HEK293 (cell line): ENCODE results near the gene SCN11A.

Experiments
- BCL11A ChIP-seq: fragments of 450-650 bp; formaldehyde crosslinking; IDR thresholded peaks from 2 replicates; pipeline ENCODE4 v1.5.1; 2016; ENCODE audit warnings: low read depth, missing biosample characterization, missing genetic modification characterization
- KLF8 ChIP-seq: fragments of 450-650 bp; formaldehyde crosslinking; IDR thresholded peaks from 2 replicates; pipeline ENCODE4 v1.5.1; 2016; ENCODE audit warnings: missing biosample characterization, missing genetic modification characterization
- REST ChIP-seq: fragments of 450-650 bp; formaldehyde crosslinking; IDR thresholded peaks from 2 replicates; pipeline ENCODE4 v1.5.1; 2016; ENCODE audit warnings: missing biosample characterization, missing genetic modification characterization
- ZBTB8A ChIP-seq: fragments of 450-650 bp; formaldehyde crosslinking; IDR thresholded peaks from 2 replicates; pipeline ENCODE4 v1.5.1; 2016; ENCODE audit warnings: missing biosample characterization, missing genetic modification characterization
- ZNF211 ChIP-seq: fragments of 450-650 bp; formaldehyde crosslinking; IDR thresholded peaks from 2 replicates; pipeline ENCODE4 v1.5.1; 2016; ENCODE audit warnings: low read depth, missing biosample characterization, missing genetic modification characterization
- ZNF221 ChIP-seq: fragments of 450-650 bp; formaldehyde crosslinking; IDR thresholded peaks from 2 replicates; pipeline ENCODE4 v1.5.1; 2017; ENCODE audit warnings: missing biosample characterization, missing genetic modification characterization, borderline replicate concordance
- ZNF266 ChIP-seq: fragments of 450-650 bp; formaldehyde crosslinking; IDR thresholded peaks from 2 replicates; pipeline ENCODE4 v1.5.1; 2016; ENCODE audit warnings: missing biosample characterization, missing genetic modification characterization, low read depth
- ZNF404 ChIP-seq: fragments of 450-650 bp; formaldehyde crosslinking; IDR thresholded peaks from 2 replicates; pipeline ENCODE4 v1.5.1; 2017; ENCODE audit warnings: missing biosample characterization, missing genetic modification characterization
- ZNF473 ChIP-seq: fragments of 450-650 bp; formaldehyde crosslinking; IDR thresholded peaks from 2 replicates; pipeline ENCODE4 v1.5.1; 2017; ENCODE audit warnings: missing biosample characterization, missing genetic modification characterization
- ZNF837 ChIP-seq: fragments of 450-650 bp; formaldehyde crosslinking; IDR thresholded peaks from 2 replicates; pipeline ENCODE4 v1.5.1; 2016; ENCODE audit warnings: missing biosample characterization, missing genetic modification characterization
- TF ChIP-seq, protein P1 (sequence below): fragments of 450-650 bp; formaldehyde crosslinking; IDR thresholded peaks from 2 replicates; pipeline ENCODE4 v1.5.1; 2016; ENCODE audit warnings: missing biosample characterization, missing genetic modification characterization
- TF ChIP-seq, protein P2 (sequence below): fragments of 450-650 bp; formaldehyde crosslinking; IDR thresholded peaks from 2 replicates; pipeline ENCODE4 v1.5.1; 2016; ENCODE audit warnings: missing biosample characterization, missing genetic modification characterization, low read depth

DNA sequence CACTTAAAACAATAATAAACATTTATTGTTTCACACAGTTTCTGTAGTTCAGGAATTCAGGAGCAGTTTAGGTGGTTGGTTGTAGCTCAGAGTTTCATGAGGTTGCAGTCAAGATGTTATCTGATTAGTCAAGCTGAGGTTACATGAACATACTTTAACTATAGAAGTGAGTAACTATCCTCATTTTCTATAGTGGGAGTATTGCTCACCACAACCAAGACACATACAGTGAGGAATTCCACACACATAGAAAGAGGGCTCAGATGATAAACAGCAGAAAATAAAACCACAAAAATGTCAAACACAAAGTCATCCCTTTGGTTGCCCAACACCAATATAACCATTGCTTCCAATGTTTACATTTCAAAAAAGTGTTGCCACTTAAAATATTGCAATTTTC is 13.6 kb downstream of the SCN11A start:
- TF ChIP-seq KLF8 (tag by site-specific recombination) (no peak), ZNF473 (tag by site-specific recombination) (no peak), BCL11A (tag by site-specific recombination) (no peak), ZNF837 (tag by site-specific recombination) (no peak), ZNF266 (tag by site-specific recombination) (no peak), REST (tag by site-specific recombination) (no peak), ZNF221 (tag by site-specific recombination) (no peak), ZBTB8A (tag by site-specific recombination) (no peak), ZNF404 (no peak), ZNF211 (no peak)
- TF ChIP-seq, protein P1, sequence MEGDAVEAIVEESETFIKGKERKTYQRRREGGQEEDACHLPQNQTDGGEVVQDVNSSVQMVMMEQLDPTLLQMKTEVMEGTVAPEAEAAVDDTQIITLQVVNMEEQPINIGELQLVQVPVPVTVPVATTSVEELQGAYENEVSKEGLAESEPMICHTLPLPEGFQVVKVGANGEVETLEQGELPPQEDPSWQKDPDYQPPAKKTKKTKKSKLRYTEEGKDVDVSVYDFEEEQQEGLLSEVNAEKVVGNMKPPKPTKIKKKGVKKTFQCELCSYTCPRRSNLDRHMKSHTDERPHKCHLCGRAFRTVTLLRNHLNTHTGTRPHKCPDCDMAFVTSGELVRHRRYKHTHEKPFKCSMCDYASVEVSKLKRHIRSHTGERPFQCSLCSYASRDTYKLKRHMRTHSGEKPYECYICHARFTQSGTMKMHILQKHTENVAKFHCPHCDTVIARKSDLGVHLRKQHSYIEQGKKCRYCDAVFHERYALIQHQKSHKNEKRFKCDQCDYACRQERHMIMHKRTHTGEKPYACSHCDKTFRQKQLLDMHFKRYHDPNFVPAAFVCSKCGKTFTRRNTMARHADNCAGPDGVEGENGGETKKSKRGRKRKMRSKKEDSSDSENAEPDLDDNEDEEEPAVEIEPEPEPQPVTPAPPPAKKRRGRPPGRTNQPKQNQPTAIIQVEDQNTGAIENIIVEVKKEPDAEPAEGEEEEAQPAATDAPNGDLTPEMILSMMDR (tag by site-specific recombination): no peak
- TF ChIP-seq, protein P2, sequence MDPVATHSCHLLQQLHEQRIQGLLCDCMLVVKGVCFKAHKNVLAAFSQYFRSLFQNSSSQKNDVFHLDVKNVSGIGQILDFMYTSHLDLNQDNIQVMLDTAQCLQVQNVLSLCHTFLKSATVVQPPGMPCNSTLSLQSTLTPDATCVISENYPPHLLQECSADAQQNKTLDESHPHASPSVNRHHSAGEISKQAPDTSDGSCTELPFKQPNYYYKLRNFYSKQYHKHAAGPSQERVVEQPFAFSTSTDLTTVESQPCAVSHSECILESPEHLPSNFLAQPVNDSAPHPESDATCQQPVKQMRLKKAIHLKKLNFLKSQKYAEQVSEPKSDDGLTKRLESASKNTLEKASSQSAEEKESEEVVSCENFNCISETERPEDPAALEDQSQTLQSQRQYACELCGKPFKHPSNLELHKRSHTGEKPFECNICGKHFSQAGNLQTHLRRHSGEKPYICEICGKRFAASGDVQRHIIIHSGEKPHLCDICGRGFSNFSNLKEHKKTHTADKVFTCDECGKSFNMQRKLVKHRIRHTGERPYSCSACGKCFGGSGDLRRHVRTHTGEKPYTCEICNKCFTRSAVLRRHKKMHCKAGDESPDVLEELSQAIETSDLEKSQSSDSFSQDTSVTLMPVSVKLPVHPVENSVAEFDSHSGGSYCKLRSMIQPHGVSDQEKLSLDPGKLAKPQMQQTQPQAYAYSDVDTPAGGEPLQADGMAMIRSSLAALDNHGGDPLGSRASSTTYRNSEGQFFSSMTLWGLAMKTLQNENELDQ (tag by site-specific recombination): no peak
